ENCODE data around the gene ANKRD10. TPM values are rescaled to one million over a fixed set of nuclear protein-coding genes. Genes with fewer than 3 reads are reported as not detected.

Gene ANKRD10
- total RNA-seq, 1 experiment from 2014 or later = 159 TPM

DNA sequence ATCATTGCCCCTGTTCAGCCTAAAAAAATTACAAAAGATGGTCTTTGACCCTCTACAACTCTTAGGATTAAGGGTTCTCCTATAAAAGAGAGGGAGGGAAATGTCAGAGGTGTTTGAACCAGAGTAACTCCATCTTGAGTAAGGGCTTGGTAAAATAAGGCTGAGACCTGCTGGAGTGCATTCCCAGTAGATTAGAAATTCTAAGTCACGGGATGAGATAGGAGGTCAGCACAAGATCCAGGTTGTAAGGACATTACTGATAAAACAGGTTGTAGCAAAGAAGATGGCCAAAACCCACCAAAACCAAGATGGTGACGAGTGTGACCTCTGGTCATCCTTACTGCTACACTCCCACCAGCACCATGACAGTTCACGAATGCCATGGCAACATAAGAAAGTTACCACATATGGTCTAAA lies 48.7 kb upstream of the ANKRD10 start:
- Histone ChIP-seq H3K23me2 (ENCODE audit: insufficient read length, low read depth, low read length, poor library complexity, severe bottlenecking) (no peaks in the 10 kb centered on the region), H3K9ac (ENCODE audit: extremely low read depth, insufficient read length, low read length) (no peak overlapping the region), H3K18ac (ENCODE audit: insufficient read length, low read depth, low read length) (no peak overlapping the region), H3K27me3 (ENCODE audit: insufficient read depth, low read length) (no peaks in the 10 kb centered on the region), H2AK5ac (ENCODE audit: insufficient read length, low read length) (no peak overlapping the region), H4K20me1 (ENCODE audit: control insufficient read depth, insufficient read depth, insufficient read length) (no peaks in the 10 kb centered on the region), H4K91ac (ENCODE audit: insufficient read length, low read depth, low read length) (no peak overlapping the region), H3T11ph (ENCODE audit: low read length) (no peak overlapping the region), H3K9me3 (ENCODE audit: control insufficient read depth, low read depth, low read length) (peaks cover 23% of the 10 kb centered on the region), H2AFZ (ENCODE audit: low read length) (no peak overlapping the region), H2BK5ac (ENCODE audit: insufficient read length, low read length) (no peak overlapping the region), H3K4me1 (ENCODE audit: insufficient read depth, low read length) (no peaks in the 10 kb centered on the region), H2BK120ac (ENCODE audit: low read depth, low read length, poor library complexity, severe bottlenecking) (no peak overlapping the region), H4K5ac (ENCODE audit: insufficient read length, low read depth, low read length) (no peak overlapping the region), H4K8ac (replicated peaks; ENCODE audit: insufficient read length, low read depth, low read length) (no peak overlapping the region), H3K23ac (ENCODE audit: insufficient read length, low read depth, low read length) (no peak overlapping the region), H3K79me2 (ENCODE audit: insufficient read depth, low read length) (no peaks in the 10 kb centered on the region), H3K14ac (ENCODE audit: insufficient read depth, low read length) (no peak overlapping the region), H3K4me2 (ENCODE audit: insufficient read depth, insufficient read length, low read length) (no peak overlapping the region), H2BK15ac (ENCODE audit: low read depth, low read length) (no peak overlapping the region), H2BK20ac (ENCODE audit: low read depth, low read length, poor library complexity, severe bottlenecking) (no peak overlapping the region), H3K27ac (ENCODE audit: insufficient read length, low read depth, low read length) (no peak overlapping the region), H3K79me1 (ENCODE audit: insufficient read depth, low read depth, low read length, poor library complexity, severe bottlenecking) (no peaks in the 10 kb centered on the region), H3K56ac (ENCODE audit: insufficient read length, low read depth, low read length) (no peak overlapping the region), H2BK12ac (ENCODE audit: insufficient read length, low read depth, low read length) (no peak overlapping the region), H3K4ac (ENCODE audit: low read depth, low read length) (no peak overlapping the region)
- Mint-ChIP-seq H3K27me3 (ENCODE audit: low read depth) (peaks cover 2% of the 10 kb centered on the region; the same call in 1 of the 2 replicates), H3K4me1 (peaks cover 0 to 4% of the 10 kb centered on the region in 2 experiments; a peak in 2 of 4 replicates), H3K9me3 (peaks cover 48 to 58% of the 10 kb centered on the region in 2 experiments), H3K27ac (no peak overlapping the region), H3K36me3 (ENCODE audit: insufficient read depth in 1 of 3, low read depth in 3 of 3) (peaks cover 5 to 28% (median 15%) of the 10 kb centered on the region in 3 experiments), H3K4me3 (no peak overlapping the region)
- no peak for DNase-seq
- TF ChIP-seq, protein P1, sequence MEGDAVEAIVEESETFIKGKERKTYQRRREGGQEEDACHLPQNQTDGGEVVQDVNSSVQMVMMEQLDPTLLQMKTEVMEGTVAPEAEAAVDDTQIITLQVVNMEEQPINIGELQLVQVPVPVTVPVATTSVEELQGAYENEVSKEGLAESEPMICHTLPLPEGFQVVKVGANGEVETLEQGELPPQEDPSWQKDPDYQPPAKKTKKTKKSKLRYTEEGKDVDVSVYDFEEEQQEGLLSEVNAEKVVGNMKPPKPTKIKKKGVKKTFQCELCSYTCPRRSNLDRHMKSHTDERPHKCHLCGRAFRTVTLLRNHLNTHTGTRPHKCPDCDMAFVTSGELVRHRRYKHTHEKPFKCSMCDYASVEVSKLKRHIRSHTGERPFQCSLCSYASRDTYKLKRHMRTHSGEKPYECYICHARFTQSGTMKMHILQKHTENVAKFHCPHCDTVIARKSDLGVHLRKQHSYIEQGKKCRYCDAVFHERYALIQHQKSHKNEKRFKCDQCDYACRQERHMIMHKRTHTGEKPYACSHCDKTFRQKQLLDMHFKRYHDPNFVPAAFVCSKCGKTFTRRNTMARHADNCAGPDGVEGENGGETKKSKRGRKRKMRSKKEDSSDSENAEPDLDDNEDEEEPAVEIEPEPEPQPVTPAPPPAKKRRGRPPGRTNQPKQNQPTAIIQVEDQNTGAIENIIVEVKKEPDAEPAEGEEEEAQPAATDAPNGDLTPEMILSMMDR (conservative IDR thresholded peaks at IDR 0.05) = no peak
- WGBS (ENCODE audit: extremely low coverage, insufficient read length, low lambda C conversion rate) = no CpG with 5 or more reads among the region's 3 CpGs
